K562 (cell line): ENCODE results near the gene PACC1.

ENCODE experiments used
- EGR1 ChIP-seq: fragments of 450-650 bp; conservative IDR thresholded peaks from 2 replicates; pipeline ENCODE4 v1.6.1; 2017; ENCODE audit warnings: mild to moderate bottlenecking
- RNF2 ChIP-seq: sonication (generic); IDR thresholded peaks from 2 replicates; pipeline ENCODE4 v1.6.1; 2016
- TF ChIP-seq, protein P1 (sequence below), 3 experiments: IDR thresholded peaks in 2 of 3; conservative IDR thresholded peaks in 1 of 3; 2 replicates each; pipeline ENCODE4 v1.5.1; 2011 to 2012; ENCODE audit warnings: low read length in 3 of 3, mild to moderate bottlenecking in 3 of 3, control low read depth in 2 of 3, improper control_type of control experiment in 1 of 3, inconsistent platforms in 1 of 3, low read depth in 1 of 3, mixed read lengths in 1 of 3, moderate library complexity in 1 of 3; ENCODE audit not compliant: insufficient read depth in 2 of 3

DNA sequence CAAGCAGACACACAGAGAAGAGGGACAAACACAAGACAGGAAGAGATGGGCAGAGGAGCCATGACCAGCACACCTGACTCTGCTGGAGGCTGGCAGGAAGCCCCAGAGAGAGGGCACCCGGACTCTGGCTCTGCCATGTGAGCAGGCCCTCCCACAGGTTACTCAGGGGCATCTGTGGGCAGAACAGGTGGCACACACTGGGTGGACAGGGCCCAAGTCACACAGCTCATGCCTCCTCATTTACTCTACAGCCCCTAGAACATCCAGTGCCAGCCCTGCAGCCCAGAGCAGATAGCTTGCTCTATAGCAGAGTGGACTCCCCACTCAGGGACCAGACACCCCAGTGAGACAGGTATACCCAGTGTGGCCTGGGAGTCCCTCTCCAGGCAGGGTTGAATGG lies 28.7 kb downstream of the PACC1 start:
- TF ChIP-seq RNF2 (no peak), EGR1 (no peak)
- TF ChIP-seq, protein P1, sequence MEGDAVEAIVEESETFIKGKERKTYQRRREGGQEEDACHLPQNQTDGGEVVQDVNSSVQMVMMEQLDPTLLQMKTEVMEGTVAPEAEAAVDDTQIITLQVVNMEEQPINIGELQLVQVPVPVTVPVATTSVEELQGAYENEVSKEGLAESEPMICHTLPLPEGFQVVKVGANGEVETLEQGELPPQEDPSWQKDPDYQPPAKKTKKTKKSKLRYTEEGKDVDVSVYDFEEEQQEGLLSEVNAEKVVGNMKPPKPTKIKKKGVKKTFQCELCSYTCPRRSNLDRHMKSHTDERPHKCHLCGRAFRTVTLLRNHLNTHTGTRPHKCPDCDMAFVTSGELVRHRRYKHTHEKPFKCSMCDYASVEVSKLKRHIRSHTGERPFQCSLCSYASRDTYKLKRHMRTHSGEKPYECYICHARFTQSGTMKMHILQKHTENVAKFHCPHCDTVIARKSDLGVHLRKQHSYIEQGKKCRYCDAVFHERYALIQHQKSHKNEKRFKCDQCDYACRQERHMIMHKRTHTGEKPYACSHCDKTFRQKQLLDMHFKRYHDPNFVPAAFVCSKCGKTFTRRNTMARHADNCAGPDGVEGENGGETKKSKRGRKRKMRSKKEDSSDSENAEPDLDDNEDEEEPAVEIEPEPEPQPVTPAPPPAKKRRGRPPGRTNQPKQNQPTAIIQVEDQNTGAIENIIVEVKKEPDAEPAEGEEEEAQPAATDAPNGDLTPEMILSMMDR (IDR thresholded peaks at IDR 0.05 in 2 of 3, conservative IDR thresholded peaks at IDR 0.05 in 1 of 3; ENCODE audit: insufficient read depth in 2 of 3, low read depth in 1 of 3, low read length in 3 of 3) = no peak
